Measurements from ENCODE around the gene ZNFX1. TPM values are rescaled to one million over a fixed set of nuclear protein-coding genes. Genes with fewer than 3 reads are reported as not detected.
"Not testable (repeated sequence)": the region's sequence is repeated elsewhere in the genome, so short reads cannot be mapped to it uniquely, and the experiment has no call there.

Gene ZNFX1
- total RNA-seq, 1 donor from 2014 or later = 21.0 TPM

GRCh38 chr20:49230021-49230420, 47.8 kb downstream of the ZNFX1 start:
- DNase-seq (ENCODE audit: missing footprints) (no peak), ATAC-seq (no peak)
- intact Hi-C loops (cut with DNase I) = no loop called here

- intact Hi-C loops (cut with DNase I) = no loop called here
- DNase-seq (ENCODE audit: missing footprints) = no peak
- ATAC-seq = no peak
Measured at GRCh38 chr20:49229381-49229780, 48.5 kb downstream of the ZNFX1 start.

GRCh38 chr20:49228676-49229075, 49.2 kb downstream of the ZNFX1 start:
- DNase-seq (ENCODE audit: missing footprints) = no peak
- intact Hi-C loops (cut with DNase I) = no loop called here
- no peak for ATAC-seq

GRCh38 chr20:49225896-49226295, 52.0 kb downstream of the ZNFX1 start:
- intact Hi-C loops (cut with DNase I) = no loop called here
- ATAC-seq (no peak), DNase-seq (ENCODE audit: missing footprints) (no peak)

GRCh38 chr20:49219924-49220831, 57.7 kb downstream of the ZNFX1 start:
- DNase-seq (ENCODE audit: missing footprints) (peak; percentile 52), ATAC-seq (peak; percentile 1)
- intact Hi-C loops (cut with DNase I) = loop anchor here (2.0 kb wide), 1 partner anchor 31 kb away; the partner anchor contains the start of gene STAU1

GRCh38 chr20:49219091-49219923, 58.5 kb downstream of the ZNFX1 start, which contains the start of gene DDX27:
DDX27 (plus strand) TSS chr20:49219416; CDS start chr20:49219449, 33 bp downstream.
- ATAC-seq (peak; percentile 97), DNase-seq (ENCODE audit: missing footprints) (peak; percentile 97)
- intact Hi-C loops (cut with DNase I) = loop anchor here (2.0 kb wide), 1 partner anchor 31 kb away; the partner anchor contains the start of gene STAU1

GRCh38 chr20:49218739-49219090, 59.1 kb downstream of the ZNFX1 start:
- intact Hi-C loops (cut with DNase I) = loop anchor here (2.0 kb wide), 1 partner anchor 30 kb away; the partner anchor contains the start of gene STAU1
- ATAC-seq = not testable (repeated sequence)
- peak; percentile 67 for DNase-seq (ENCODE audit: missing footprints)

GRCh38 chr20:49216991-49217578, 60.8 kb downstream of the ZNFX1 start:
- ATAC-seq = peak; percentile 57
- intact Hi-C loops (cut with DNase I) = loop anchor here (1.0 kb wide), 1 partner anchor 84 kb away; no protein-coding TSS in a partner anchor
- peak; percentile 94 for DNase-seq (ENCODE audit: missing footprints)

- intact Hi-C loops (cut with DNase I) = no loop called here
- no peak for ATAC-seq
- DNase-seq (ENCODE audit: missing footprints) = no peak
Measured at GRCh38 chr20:49215232-49215631, 62.6 kb downstream of the ZNFX1 start.

GRCh38 chr20:49214571-49214970, 63.3 kb downstream of the ZNFX1 start:
- ATAC-seq = no peak
- intact Hi-C loops (cut with DNase I) = no loop called here
- DNase-seq (ENCODE audit: missing footprints) = no peak

GRCh38 chr20:49210757-49211110, 67.1 kb downstream of the ZNFX1 start:
- ATAC-seq (no peak), DNase-seq (ENCODE audit: missing footprints) (no peak)
- intact Hi-C loops (cut with DNase I) = no loop called here

- intact Hi-C loops (cut with DNase I) = no loop called here
- DNase-seq (ENCODE audit: missing footprints) = no peak
- no peak for ATAC-seq
Measured at GRCh38 chr20:49210101-49210756, 67.6 kb downstream of the ZNFX1 start.

GRCh38 chr20:49207076-49207475, 70.8 kb downstream of the ZNFX1 start:
- intact Hi-C loops (cut with DNase I) = no loop called here
- ATAC-seq = no peak
- peak; percentile 45 for DNase-seq (ENCODE audit: missing footprints)

GRCh38 chr20:49203746-49204145, 74.1 kb downstream of the ZNFX1 start:
- intact Hi-C loops (cut with DNase I) = no loop called here
- ATAC-seq (no peak), DNase-seq (ENCODE audit: missing footprints) (no peak)

- ATAC-seq = no peak
- intact Hi-C loops (cut with DNase I) = no loop called here
Measured at GRCh38 chr20:49203011-49203410, 74.8 kb downstream of the ZNFX1 start.

GRCh38 chr20:49199729-49200293, 78.0 kb downstream of the ZNFX1 start:
- intact Hi-C loops (cut with DNase I) = no loop called here
- DNase-seq (ENCODE audit: missing footprints) (no peak), ATAC-seq (no peak)

More at GRCh38 chr20:49203011-49203410, 74.8 kb downstream of the ZNFX1 start:
- no peak for DNase-seq (ENCODE audit: missing footprints)

- DNase-seq (ENCODE audit: missing footprints); intact Hi-C loops (cut with DNase I); ATAC-seq: not testable (repeated sequence)
Measured at GRCh38 chr20:49192944-49193518, 84.8 kb downstream of the ZNFX1 start.

All from Right ventricle myocardium inferior (tissue), 1 donor.